Lung (tissue), 12 donors: ENCODE data around the gene CEP85L. TPM values are rescaled to one million over a fixed set of nuclear protein-coding genes. Genes with fewer than 3 reads are reported as not detected.

Experiments
- ATAC-seq: fragments of 200-7000 bp; cut with Tn5 transposase; one replicate; pipeline ENCODE4 v1.9.1; 2020; ENCODE audit warnings: moderate number of reproducible peaks; ENCODE audit not compliant: insufficient read depth, low FRiP score
- DNase-seq, 3 donors: peaks; one replicate each; pipeline ENCODE4 v3.0.0-alpha.2; 2013 to 2017
- H3K27ac ChIP-seq, 2 donors: one replicate each; pipeline ENCODE4 v1.5.1; 2013; ENCODE audit warnings: mild to moderate bottlenecking in 2 of 2, moderate library complexity in 2 of 2, control low read depth in 1 of 2, inconsistent platforms in 1 of 2, low read depth in 1 of 2, low read length in 1 of 2
- H3K27me3 ChIP-seq, 3 donors: one replicate each; pipeline ENCODE4 v1.5.1; 2013; ENCODE audit warnings: low read length in 2 of 3; ENCODE audit not compliant: control insufficient read depth in 3 of 3, insufficient read depth in 3 of 3
- H3K36me3 ChIP-seq, 4 donors: one replicate each; pipeline ENCODE4 v1.5.1; 2013; ENCODE audit warnings: low read length in 4 of 4, mild to moderate bottlenecking in 1 of 4, moderate library complexity in 1 of 4; ENCODE audit not compliant: control insufficient read depth in 4 of 4, insufficient read depth in 4 of 4
- H3K4me1 ChIP-seq, 5 donors: one replicate each; pipeline ENCODE4 v1.5.1; 2013; ENCODE audit warnings: low read length in 5 of 5, mild to moderate bottlenecking in 2 of 5, moderate library complexity in 1 of 5; ENCODE audit not compliant: control insufficient read depth in 5 of 5, insufficient read depth in 5 of 5
- H3K4me3 ChIP-seq: one replicate; pipeline ENCODE4 v1.5.1; 2013; ENCODE audit warnings: mild to moderate bottlenecking, control low read depth, moderate library complexity
- H3K9ac ChIP-seq, 2 donors: one replicate each; pipeline ENCODE4 v1.5.1; 2013; ENCODE audit warnings: low read length in 2 of 2, control low read depth in 1 of 2; ENCODE audit not compliant: insufficient read depth in 1 of 2
- H3K9me3 ChIP-seq, 4 donors: one replicate each; pipeline ENCODE4 v1.5.1; 2013; ENCODE audit warnings: low read length in 3 of 4, mild to moderate bottlenecking in 1 of 4, moderate library complexity in 1 of 4; ENCODE audit not compliant: control insufficient read depth in 4 of 4, insufficient read depth in 3 of 4
- CTCF ChIP-seq: IDR thresholded peaks from 2 replicates; pipeline ENCODE4 v1.5.1; 2012; ENCODE audit warnings: mild to moderate bottlenecking; ENCODE audit errors: control extremely low read depth, extremely low read depth
- WGBS, 2 donors: extraction: QIAGEN DNeasy Blood & Tissue Kit; methylation state at CpG; one replicate each; pipeline ENCODE4 v1.1.7; 2013; 5-methylcytosine and 5-hydroxymethylcytosine counted together
- polyA plus RNA-seq, 2 donors: library from polyadenylated mRNA; stranded (reverse); fragments of 200-250 nt; gene quantifications; one replicate each; pipeline ENCODE4 v1.2.1, GENCODE V29; 2013
- total RNA-seq, 2 donors: library from RNA; depleted of rRNA in 1 of 2; stranded (reverse); fragments of >200 nt in 1 of 2; gene quantifications; one replicate each; pipeline ENCODE4 v1.2.1, GENCODE V29; 2014 to 2021
- donor health status: control.
- donor health status: control.
- donor health status: Bipolar disorder and iron deficiency.
- donor health status: healthy.
- donor health status: DM: yes; HTN: yes; CAD: no.

The CEP85L gene
- total and polyA plus RNA-seq, 4 donors: 1.3 to 40.8 (median 7.1) TPM

- ATAC-seq: no peak
- H3K4me1 ChIP-seq: peaks cover 0 to 22% (median 3%) of the 10 kb centered on the region in 5 donors
- H3K4me3 ChIP-seq: no peak overlapping the region
- H3K36me3 ChIP-seq: no peaks in the 10 kb centered on the region
- H3K27ac ChIP-seq: peak overlapping the region in 1 of 2 donors; percentile 77
- H3K9ac ChIP-seq: no peak overlapping the region
- no peaks in the 10 kb centered on the region for H3K27me3 ChIP-seq
- no peak for TF ChIP-seq CTCF
- peak in 1 of 3 donors; percentile 61 for DNase-seq
- 72 to 86% methylated on average over 1 of the region's 1 CpG for WGBS, 2 donors
- H3K9me3 ChIP-seq: no peaks in the 10 kb centered on the region
These were observed 104.5 kb downstream of the CEP85L start for GRCh38 chr6:118546880-118547218.

GRCh38 chr6:118546164-118546879 lies 105.1 kb downstream of the CEP85L start:
- DNase-seq (peak in 1 of 3 donors; percentile 55), ATAC-seq (no peak)
- no peaks in the 10 kb centered on the region for H3K36me3 ChIP-seq
- no peaks in the 10 kb centered on the region for H3K9me3 ChIP-seq
- no peak overlapping the region for H3K4me3 ChIP-seq
- peak overlapping the region in 1 of 2 donors; percentile 77 for H3K27ac ChIP-seq
- peaks cover 0 to 21% (median 3%) of the 10 kb centered on the region in 5 donors for H3K4me1 ChIP-seq
- TF ChIP-seq CTCF: no peak
- H3K27me3 ChIP-seq: no peaks in the 10 kb centered on the region
- whole genome bisulfite sequencing, 2 donors: 70 to 84% methylated on average over 4 of the region's 4 CpGs
- H3K9ac ChIP-seq: peak overlapping the region in 1 of 2 donors; percentile 60

- WGBS, 2 donors: 82 to 89% methylated on average over 3 of the region's 3 CpGs
- no peak for DNase-seq
- Histone ChIP-seq H3K36me3 (no peaks in the 10 kb centered on the region), H3K4me1 (peaks cover 0 to 11% (median 3%) of the 10 kb centered on the region in 5 donors), H3K27me3 (no peaks in the 10 kb centered on the region), H3K9ac (no peak overlapping the region), H3K9me3 (no peaks in the 10 kb centered on the region), H3K4me3 (no peak overlapping the region), H3K27ac (peak overlapping the region in 1 of 2 donors; percentile 93)
- TF ChIP-seq CTCF: no peak
- ATAC-seq: no peak
These were observed 107.3 kb downstream of the CEP85L start for GRCh38 chr6:118544105-118544504.
